ENCODE measurements around the gene WDR27. TPM values are rescaled to one million over a fixed set of nuclear protein-coding genes. Genes with fewer than 3 reads are reported as not detected.
"Not testable (repeated sequence)": the region's sequence is repeated elsewhere in the genome, so short reads cannot be mapped to it uniquely, and the experiment has no call there.

The WDR27 gene
- polyA plus RNA-seq, 2 of the 4 experiments (the other 2 are of a cell fraction), result 18.9 to 36.1 TPM

DNA sequence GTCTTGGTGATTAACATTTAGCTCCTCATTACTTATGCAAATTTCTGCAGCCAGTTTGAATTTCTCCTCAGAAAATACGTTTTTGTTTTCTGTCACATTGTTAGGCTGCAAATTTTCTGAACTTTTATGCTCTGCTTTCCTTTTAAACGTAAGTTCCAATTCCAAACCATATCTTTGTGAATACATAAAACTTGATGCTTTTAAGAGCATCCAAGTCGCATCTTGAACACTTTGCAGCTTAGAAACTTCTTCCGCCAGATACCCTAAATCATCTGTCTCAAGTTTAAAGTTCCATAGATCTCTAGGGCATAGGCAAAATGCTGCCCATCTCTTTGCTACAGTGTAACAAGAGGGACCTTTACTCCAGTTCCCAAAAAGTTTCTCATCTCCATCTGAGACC is 234.1 kb downstream of the WDR27 start:
- POLR2A ChIA-PET; DNase-seq (ENCODE audit: low read depth in 1 of 2, low spot score in 1 of 2); ATAC-seq; H3K27ac ChIP-seq; H3K4me1 ChIP-seq; H3K9me3 ChIP-seq; FAIRE-seq; H3K4me2 ChIP-seq; H3K4me3 ChIP-seq; CTCF ChIA-PET: not testable (repeated sequence)
- 45% methylated on average over 4 of the region's 4 CpGs for WGBS (ENCODE audit: missing lambda C conversion rate)

DNA sequence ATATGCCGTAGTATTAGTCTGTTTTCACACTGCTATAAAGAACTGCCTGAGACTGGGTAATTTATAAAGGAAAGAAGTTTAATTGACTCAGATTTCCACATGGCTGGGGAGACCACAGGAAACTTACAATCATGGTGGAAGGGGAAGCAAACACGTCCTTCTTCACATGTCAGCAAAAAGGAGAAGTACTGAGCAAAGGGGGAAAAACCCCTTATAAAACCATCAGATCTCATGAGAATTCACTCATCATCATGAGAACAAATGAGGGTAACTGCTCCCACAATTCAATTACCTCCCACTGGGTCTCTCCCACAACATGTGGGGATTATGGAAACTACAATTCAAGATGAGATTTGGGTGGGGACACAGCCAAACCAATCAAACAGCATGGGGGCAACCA is 235.6 kb downstream of the WDR27 start:
- DNase-seq (ENCODE audit: low read depth in 1 of 2, low spot score in 1 of 2); H3K4me3 ChIP-seq; FAIRE-seq; ATAC-seq; CTCF ChIA-PET; POLR2A ChIA-PET; H3K4me2 ChIP-seq; H3K4me1 ChIP-seq; H3K27ac ChIP-seq; H3K9me3 ChIP-seq: not testable (repeated sequence)
- WGBS (ENCODE audit: missing lambda C conversion rate), result 54% methylated on average over 2 of the region's 2 CpGs

DNA sequence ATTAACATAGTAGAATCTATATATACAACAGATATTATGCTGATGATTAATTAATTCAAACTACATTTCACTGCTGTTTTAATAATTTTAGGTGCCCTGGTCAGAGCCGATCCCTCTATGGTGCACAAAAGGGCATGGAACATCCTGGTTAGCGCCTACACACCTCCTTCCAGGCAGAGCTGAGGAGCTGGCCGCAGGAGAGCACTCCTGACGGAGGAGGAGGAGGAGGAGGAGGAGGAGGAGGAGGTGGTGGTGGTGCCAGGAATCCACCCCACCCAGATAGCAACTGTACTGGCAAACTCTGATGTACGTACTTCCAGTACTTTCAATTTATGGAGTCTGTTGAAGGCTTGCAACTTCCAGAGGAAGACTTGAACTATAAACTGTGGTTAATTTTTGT is 244.1 kb downstream of the WDR27 start:
- no peaks in the 10 kb centered on the region for H3K4me1 ChIP-seq
- 90% methylated on average over 4 of the region's 5 CpGs for WGBS (ENCODE audit: missing lambda C conversion rate)
- ChIA-PET CTCF (no interaction called here), POLR2A (no interaction called here)
- H3K9me3 ChIP-seq, result no peaks in the 10 kb centered on the region
- no peak overlapping the region for H3K4me2 ChIP-seq
- FAIRE-seq, result no peak
- no peak for DNase-seq (ENCODE audit: low read depth in 1 of 2, low spot score in 1 of 2)
- no peak overlapping the region for H3K27ac ChIP-seq
- TF ChIP-seq NFE2L2 (conservative IDR thresholded peaks at IDR 0.05; ENCODE audit: low read length), result no peak
- no peak for TF ChIP-seq JUN (IDR thresholded peaks at IDR 0.05)
- no peak for TF ChIP-seq PHF8 (IDR thresholded peaks at IDR 0.05; ENCODE audit: borderline replicate concordance, low read depth)
- no peak for TF ChIP-seq CBX8 (IDR thresholded peaks at IDR 0.05)
- TF ChIP-seq JUNB (IDR thresholded peaks at IDR 0.05), result no peak
- no peak for TF ChIP-seq ZFP36 (IDR thresholded peaks at IDR 0.05; ENCODE audit: borderline replicate concordance, partially characterized antibody)
- no peak for TF ChIP-seq ZC3H11A (IDR thresholded peaks at IDR 0.05)
- TF ChIP-seq, protein P1, sequence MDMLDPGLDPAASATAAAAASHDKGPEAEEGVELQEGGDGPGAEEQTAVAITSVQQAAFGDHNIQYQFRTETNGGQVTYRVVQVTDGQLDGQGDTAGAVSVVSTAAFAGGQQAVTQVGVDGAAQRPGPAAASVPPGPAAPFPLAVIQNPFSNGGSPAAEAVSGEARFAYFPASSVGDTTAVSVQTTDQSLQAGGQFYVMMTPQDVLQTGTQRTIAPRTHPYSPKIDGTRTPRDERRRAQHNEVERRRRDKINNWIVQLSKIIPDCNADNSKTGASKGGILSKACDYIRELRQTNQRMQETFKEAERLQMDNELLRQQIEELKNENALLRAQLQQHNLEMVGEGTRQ (IDR thresholded peaks at IDR 0.05), result no peak
- ATAC-seq, result no peak
- no peak overlapping the region for H3K4me3 ChIP-seq

DNA sequence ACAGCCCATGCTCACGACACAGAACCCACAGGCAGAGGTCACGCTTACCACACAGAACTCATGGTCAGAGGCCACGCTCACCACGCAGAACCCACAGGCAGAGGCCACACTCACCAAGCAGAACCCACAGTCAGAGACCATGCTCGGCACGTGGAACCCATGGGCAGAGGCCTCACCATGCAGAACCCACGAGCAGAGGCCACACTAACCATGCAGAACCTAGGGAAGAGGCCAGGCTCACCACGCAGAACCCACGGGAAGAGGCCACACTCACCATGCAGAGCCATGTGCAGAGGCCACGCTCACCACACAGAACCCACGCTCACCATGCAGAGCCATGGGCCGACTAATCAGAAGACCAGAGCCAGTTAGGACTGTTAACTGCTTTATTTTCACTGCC is 245.0 kb downstream of the WDR27 start:
- CTCF ChIA-PET, result no interaction called here
- DNase-seq (ENCODE audit: low read depth in 1 of 2, low spot score in 1 of 2), result no peak
- H3K4me3 ChIP-seq, result no peak overlapping the region
- WGBS (ENCODE audit: missing lambda C conversion rate), result 88% methylated on average over 4 of the region's 12 CpGs
- FAIRE-seq, result no peak
- ATAC-seq, result no peak
- no peaks in the 10 kb centered on the region for H3K4me1 ChIP-seq
- TF ChIP-seq, protein P2, sequence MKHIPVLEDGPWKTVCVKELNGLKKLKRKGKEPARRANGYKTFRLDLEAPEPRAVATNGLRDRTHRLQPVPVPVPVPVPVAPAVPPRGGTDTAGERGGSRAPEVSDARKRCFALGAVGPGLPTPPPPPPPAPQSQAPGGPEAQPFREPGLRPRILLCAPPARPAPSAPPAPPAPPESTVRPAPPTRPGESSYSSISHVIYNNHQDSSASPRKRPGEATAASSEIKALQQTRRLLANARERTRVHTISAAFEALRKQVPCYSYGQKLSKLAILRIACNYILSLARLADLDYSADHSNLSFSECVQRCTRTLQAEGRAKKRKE (CRISPR knock-in tag; IDR thresholded peaks at IDR 0.05; ENCODE audit: low read depth), result no peak
- no peak for TF ChIP-seq PHF8 (IDR thresholded peaks at IDR 0.05; ENCODE audit: borderline replicate concordance, low read depth)
- TF ChIP-seq RNF2 (IDR thresholded peaks at IDR 0.05; ENCODE audit: borderline replicate concordance, low read depth), result no peak
- no peak for TF ChIP-seq SREBF2 (IDR thresholded peaks at IDR 0.05)
- TF ChIP-seq RARB (CRISPR knock-in tag; IDR thresholded peaks at IDR 0.05), result no peak
- TF ChIP-seq CHD4 (IDR thresholded peaks at IDR 0.05; ENCODE audit: borderline replicate concordance), result no peak
- TF ChIP-seq JUN (IDR thresholded peaks at IDR 0.05), result no peak
- TF ChIP-seq, protein P3, sequence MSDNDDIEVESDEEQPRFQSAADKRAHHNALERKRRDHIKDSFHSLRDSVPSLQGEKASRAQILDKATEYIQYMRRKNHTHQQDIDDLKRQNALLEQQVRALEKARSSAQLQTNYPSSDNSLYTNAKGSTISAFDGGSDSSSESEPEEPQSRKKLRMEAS (IDR thresholded peaks at IDR 0.05), result no peak
- TF ChIP-seq ZFP36 (IDR thresholded peaks at IDR 0.05; ENCODE audit: borderline replicate concordance, partially characterized antibody), result no peak
- TF ChIP-seq ZNF302 (CRISPR knock-in tag; IDR thresholded peaks at IDR 0.05), result no peak
- TF ChIP-seq, protein P4, sequence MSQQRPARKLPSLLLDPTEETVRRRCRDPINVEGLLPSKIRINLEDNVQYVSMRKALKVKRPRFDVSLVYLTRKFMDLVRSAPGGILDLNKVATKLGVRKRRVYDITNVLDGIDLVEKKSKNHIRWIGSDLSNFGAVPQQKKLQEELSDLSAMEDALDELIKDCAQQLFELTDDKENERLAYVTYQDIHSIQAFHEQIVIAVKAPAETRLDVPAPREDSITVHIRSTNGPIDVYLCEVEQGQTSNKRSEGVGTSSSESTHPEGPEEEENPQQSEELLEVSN (IDR thresholded peaks at IDR 0.05; ENCODE audit: borderline replicate concordance, low read depth), result no peak
- no peak for TF ChIP-seq POLR2AphosphoS2 (conservative IDR thresholded peaks at IDR 0.05; ENCODE audit: low read length)
- TF ChIP-seq TP53 (CRISPR knock-in tag; IDR thresholded peaks at IDR 0.05), result no peak
- no peak overlapping the region for H3K4me2 ChIP-seq
- H3K9me3 ChIP-seq, result no peaks in the 10 kb centered on the region
- POLR2A ChIA-PET, result no interaction called here
- no peak overlapping the region for H3K27ac ChIP-seq
